HCT116 (cell line): ENCODE results near the gene CHST8.

Source experiments
- CTCF ChIP-seq, 3 experiments: fragments of 200-600 bp in 1 of 3; sonication (generic) in 1 of 3; IDR thresholded peaks in 2 of 3; conservative IDR thresholded peaks in 1 of 3; 2 replicates each; pipeline ENCODE4 v1.5.1; 2012 to 2017; ENCODE audit warnings: low read depth in 2 of 3, low read length in 2 of 3, antibody characterized with exemption in 1 of 3, borderline replicate concordance in 1 of 3, control low read depth in 1 of 3, mild to moderate bottlenecking in 1 of 3, mixed read lengths in 1 of 3, mixed run types in 1 of 3, moderate library complexity in 1 of 3; ENCODE audit not compliant: insufficient read depth in 1 of 3
- EZH2phosphoT487 ChIP-seq: fragments of 200-600 bp; IDR thresholded peaks from 2 replicates; pipeline ENCODE4 v1.6.1; 2018; ENCODE audit warnings: antibody characterized with exemption, borderline replicate concordance
- JUND ChIP-seq: IDR thresholded peaks from 2 replicates; pipeline ENCODE4 v1.6.1; 2012
- POLR2A ChIP-seq: IDR thresholded peaks from 2 replicates; pipeline ENCODE4 v1.7.0; 2011; ENCODE audit warnings: borderline replicate concordance; ENCODE audit not compliant: insufficient read depth, insufficient read length; ENCODE audit errors: extremely low read depth
- POLR2AphosphoS5 ChIP-seq: IDR thresholded peaks from 2 replicates; pipeline ENCODE4 v1.6.1; 2011; ENCODE audit warnings: mild to moderate bottlenecking, low read depth, low read length, moderate library complexity
- RAD21 ChIP-seq: IDR thresholded peaks from 2 replicates; pipeline ENCODE4 v1.6.1; 2012; ENCODE audit warnings: low read depth, mild to moderate bottlenecking
- SIN3A ChIP-seq: IDR thresholded peaks from 2 replicates; pipeline ENCODE4 v1.6.1; 2012; ENCODE audit warnings: low read depth

GRCh38 chr19:33665776-33666595 lies 44.2 kb downstream of the CHST8 start:
- no peak for TF ChIP-seq CTCF (IDR thresholded peaks at IDR 0.05 in 2 of 3, conservative IDR thresholded peaks at IDR 0.05 in 1 of 3; ENCODE audit: borderline replicate concordance in 1 of 3, insufficient read depth in 1 of 3, low read depth in 2 of 3, low read length in 2 of 3)
- no peak for TF ChIP-seq RAD21
- no peak for TF ChIP-seq POLR2AphosphoS5
- TF ChIP-seq JUND, result no peak
- TF ChIP-seq POLR2A, result no peak
- TF ChIP-seq SIN3A, result no peak
- TF ChIP-seq EZH2phosphoT487, result no peak
